ENCODE measurements around the gene HEPN1.

The HEPN1 gene

DNA sequence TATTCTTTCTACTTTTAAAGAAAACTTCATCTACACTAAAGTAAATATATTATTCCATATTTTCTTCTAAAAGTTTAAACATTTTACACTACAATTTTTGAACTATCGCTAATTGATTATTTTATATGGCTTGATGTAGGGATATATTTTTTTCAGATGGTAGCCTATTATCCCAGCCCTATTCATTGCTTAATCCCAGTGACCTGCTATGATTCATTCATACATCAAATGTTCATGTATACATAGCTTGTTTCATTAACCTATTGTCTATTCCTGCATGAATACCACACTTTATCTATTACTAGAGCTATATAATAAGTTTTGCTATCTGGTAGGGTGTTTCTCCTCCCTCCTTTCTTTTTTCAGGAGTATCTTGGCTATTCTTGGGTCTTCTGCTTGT is 16.4 kb upstream of the HEPN1 start:
- DNase-seq = no peak

DNA sequence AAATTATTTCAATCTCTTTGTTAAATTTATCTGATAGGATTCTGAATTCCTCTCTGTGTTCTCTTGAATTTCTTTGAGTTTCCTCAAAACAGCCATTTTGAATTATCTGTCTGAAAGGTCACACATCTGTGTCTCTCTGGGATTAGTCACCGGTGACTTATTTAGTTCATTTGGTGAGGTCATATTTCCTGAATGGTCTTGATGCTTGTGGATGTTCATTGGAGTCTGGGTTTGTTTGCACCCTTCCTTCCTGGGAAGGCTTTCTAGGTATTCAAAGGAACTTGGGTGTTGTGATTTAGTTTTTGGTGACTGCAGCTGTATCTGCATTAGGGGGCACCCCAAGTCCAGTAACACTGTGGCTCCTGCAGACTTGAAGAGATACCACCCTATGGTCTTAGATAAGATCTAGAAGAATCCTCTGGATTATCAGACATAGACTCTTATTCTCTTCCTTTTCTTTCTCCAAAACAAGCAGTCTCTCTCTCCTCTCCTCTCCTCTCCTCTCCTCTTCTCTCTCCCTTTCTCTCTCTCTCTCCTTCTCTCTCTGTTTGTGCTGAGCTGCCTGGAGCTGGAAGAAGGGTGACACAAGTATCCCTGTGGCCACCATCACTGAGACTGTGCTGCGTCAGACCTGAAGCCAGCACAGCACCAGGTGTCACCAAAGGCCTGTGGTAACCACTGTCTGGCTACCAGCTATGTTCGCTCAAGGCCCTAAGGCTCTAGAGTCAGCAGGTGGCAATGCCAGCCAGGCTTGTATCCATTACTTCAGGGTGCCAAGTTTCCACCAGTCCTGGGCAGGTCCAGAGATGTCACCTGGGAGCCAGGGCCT is 3.3 kb upstream of the HEPN1 start:
- no peak for DNase-seq

DNA sequence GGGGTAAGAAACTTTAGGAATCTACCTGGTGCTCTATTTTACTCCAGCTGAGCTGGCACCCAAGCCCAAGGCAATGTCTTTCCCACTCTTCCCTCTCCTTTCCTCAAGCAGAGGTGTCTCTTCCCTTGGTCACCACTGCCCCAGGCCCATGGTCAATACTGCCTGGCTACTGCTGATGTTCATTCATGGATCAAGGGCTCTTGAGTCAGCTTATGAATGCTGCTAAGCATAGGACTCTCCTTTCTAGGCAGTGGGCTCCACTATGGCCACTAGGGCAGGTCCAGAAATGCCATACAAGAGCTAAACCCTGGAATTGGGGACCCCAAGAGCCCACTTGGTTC is 2.7 kb upstream of the HEPN1 start:
- DNase-seq = no peak

DNA sequence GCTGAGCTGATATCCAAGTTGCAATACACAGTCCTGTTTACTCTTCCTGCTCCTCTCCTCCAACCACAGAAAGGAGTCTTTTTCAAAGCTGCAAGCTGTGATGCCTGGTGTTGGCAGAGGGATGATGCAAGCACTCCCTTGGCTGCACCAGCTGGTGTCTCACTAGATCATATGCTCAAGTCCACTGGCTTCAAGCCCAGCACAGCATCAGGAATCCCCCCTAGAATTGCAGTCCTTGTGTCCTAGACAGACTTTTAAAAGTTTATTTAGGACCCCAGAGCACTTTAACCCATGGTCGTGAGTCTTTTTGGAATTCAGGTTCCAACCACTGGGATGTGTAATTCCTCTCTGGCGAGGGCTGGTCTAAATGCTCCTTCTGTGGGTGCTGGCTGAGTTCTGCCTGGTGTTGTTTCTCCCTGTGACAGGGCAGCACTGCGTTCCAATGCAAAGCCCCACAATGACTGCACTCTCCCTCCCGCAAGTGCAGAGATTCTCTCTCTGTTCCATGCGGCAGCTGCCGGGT is 1.9 kb upstream of the HEPN1 start:
- DNase-seq = no peak

DNA sequence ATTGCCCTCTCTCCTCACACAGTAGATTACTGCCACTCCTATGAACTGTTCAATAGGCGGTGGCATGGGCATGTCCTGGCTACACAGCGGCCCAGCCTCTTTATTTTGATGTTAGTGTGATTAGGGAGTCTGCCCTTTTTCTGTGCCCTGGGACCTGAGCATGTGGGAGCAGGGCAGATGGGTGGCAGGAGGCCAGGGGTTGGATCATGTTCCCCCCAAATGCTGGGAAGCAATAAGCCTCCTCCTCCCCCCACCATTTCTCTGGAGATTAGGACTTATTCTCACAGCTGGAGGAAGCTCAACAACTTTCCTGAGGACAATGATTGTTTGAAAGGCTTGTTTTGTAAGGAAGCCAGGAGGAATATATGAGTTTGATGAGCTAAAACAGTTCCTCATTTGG is 848 bp downstream of the HEPN1 start:
- DNase-seq = no peak

DNA sequence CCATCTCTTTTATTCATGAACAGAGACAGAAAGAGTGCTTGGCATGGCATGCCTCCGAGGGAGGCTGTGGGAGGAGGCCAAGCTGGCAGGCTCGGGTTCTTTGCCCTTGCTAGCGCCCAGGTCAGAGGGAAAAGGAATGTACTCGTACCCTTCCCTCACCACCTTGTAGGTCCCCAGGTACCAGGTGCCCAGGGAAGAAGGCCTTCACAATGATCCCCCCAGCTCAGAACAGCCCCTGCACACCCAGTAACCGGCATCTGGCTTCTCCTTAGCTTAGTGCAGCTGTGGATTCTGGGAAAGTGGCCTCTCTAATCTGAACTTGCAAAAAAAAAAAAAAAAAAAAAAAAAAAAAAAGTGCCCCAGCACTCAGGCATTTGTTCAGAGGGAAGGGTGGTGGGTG is 1.3 kb downstream of the HEPN1 start:
- DNase-seq = no peak

DNA sequence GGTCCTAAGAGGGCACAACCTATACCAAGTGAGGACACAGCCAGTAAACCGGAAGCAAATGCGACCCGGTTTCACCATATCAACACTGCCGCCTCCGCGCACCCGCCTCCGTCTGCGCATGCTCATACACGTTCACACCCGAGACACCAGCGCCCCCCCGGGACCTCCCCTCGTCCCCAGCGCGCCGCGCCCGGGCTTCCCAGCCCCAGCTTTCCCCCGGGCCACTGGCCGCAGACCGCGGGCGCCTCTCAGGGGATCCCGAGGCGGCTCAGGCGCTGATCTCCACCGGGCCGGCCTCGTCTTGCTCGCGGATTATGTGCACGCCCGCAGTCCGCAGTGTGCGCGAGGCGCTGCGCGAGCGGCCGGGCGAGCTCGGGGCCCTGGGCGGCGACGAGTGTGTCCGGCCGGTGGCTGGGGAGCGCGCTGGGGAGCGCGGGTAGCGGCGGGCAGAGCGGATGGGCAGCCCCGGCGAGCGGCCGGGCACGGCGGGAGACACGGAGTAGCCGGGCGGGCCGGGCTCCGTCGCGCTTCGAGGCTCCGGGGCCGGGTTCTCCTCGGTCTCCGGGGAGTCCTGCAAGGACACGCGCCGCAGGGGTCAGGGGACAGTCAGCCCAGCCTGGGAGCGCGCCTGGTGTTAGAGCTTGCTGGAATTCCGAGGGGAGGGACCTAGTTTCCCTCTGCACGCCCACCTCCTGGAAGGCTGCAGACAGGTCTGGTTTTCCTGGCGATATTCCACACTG is 2.0 kb downstream of the HEPN1 start:
- no peak for DNase-seq

DNA sequence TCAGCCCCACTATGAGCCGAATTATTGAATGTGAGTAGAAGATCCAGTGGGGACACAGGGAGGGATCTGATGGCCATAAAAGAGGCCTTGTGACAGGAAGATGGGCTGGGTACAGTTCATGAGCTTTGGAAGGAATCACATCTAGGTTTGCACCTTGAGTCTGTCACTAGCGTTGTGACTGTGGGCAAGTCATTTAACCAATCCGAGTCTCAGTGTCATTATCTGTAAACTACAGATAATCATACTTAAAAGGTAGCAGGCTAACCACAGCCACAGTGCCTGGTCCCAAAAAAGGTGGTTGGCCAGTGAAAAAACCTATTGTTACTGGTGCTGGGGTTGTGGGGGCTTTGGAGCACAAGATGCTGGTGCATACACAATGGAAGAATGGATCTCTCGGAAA is 3.8 kb downstream of the HEPN1 start:
- DNase-seq = no peak

DNA sequence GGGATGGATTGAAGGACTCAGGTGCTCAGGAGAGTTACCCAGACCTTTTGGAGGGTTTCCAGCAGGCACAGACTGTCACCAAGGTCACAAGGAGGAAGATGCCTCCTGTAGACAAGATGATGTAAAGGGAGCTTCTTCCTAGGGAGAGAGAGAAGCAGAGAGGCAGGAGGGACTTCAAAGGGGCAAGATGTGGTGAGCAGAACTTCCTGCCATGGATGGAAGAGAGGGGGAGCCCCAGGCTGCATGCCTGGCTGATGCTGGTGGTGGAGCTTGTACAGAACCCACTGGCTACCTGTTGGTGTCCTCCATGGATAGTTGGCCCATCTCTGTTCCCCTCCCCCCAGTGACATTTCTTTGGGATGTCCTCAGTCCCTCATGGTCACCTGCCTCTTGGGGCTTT is 4.2 kb downstream of the HEPN1 start:
- DNase-seq = no peak

DNA sequence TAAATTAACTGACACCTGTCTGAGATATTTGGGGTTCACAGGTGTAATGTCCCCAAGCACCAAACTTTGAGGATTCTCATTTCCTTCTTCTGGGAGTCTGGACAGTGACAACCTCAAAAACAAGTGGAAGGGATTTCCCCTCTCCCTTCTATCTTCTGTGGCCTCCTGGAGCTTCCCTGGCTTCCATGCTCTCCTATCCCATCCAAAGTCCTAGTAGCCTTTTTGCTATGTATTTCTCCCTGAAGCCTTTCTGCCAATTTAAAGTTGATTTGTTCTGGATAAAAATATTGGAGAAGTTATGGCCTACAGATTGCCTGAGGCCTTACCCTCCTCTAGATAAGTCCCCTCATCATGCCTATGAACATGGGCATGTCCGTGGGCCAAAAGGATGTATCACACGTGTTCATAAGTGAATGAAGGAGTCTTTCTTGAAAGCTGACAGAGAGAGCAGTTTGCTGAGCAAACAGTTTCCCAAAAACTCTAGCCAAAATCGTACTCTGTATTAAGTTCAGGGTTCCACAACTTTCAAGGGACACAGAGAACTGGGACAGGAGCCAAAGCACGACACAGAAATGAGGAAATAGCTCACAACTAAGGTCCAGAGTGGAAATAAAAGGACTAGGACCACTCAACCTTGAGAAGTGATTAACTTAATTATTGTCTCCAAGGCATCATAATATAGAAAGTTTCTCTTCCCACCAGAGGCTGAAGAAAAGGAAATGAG is 10.1 kb downstream of the HEPN1 start:
- no peak for DNase-seq

DNA sequence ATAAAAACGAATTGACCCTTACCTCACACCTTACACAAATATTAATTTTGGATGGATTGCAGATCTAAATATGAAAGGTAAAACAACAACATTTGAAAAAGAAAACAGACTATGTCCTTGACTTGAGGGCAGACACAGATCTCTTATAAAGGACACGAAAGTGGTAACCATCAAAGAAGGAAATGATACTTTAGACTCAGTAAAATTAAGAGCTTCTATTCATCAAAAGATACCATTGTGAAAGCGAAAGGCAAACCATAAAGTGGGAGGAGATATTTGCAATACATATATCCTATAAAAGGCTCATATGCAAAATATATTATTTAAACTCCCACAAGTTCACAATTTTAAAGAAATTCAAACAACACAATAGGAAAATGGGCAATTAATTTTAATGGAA is 11.7 kb downstream of the HEPN1 start:
- DNase-seq = no peak

DNA sequence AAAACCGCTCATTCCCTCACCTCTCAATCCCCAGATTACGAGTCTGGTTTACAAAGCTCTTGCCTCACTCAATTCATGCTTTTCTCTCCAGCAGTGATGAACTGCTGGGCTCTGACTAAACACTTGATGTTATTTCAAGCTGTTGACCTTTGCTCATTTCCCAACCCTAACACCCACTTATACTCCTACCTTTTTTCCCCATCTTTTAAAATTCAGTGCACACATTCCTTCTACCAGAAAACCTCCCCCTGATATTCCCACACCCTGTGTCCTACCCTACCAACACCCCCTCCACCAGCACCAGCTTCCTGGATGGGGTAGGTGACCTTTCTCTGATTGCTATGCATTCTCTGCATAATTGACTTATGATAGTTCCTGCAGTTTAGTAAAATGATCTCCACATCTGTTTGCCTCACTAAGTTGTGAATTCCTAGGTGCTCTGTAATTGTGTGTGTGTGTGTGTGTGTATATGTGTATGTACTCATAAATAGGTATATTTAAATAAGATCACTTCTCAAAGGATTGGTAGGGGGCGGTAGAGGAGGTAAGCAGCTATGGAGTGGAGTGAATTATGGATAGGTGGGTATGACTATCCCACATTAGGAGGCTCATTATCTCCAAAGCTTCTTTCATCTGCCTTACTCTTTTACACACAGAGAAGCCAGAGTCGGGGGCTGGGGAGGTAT is 16.0 kb downstream of the HEPN1 start:
- no peak for DNase-seq

DNA sequence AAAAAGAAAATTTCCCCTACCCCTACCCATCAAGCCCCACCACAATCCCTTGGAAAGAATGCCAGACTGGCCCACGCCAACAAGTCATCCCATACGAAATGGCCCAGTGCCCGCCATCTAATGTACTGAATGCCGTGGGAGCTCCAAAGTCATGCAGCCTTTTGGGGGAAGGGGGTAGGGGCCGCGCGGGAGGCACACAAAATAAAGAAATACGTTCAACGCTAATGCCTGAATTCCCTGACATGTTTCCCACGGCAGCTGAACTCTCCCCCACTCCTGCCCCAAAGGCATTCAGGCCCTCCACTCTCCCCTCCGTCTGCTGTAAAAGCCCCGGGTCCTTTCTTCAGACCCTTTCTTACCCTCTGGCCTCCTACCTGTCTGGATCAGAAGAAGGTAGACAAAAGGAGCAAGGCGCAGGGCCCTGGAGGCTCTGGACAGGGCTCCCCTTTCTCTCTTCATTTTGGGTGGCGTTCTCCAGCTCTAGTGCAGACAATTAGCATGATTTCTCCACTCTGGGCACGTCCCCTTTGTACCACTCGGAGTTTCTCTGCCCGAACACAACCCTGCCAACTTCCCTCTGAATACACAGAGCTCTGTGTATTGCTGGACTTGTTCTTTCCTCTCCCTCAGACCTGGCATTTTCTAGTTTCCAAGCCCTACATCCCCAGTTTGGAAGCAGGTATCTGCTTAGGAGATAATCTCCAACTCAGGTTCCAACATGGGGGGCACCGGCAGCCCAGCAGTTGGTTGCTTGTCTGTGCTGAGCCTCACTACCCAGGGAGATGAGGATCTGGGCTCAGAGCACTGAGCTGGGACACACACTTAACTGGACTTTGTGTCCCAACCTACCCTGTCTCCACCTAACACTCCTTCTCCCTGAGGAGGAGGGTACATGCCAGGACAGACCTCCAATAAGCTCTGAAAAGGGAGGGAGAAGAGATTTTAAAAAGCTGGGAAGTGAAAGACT is 16.8 kb downstream of the HEPN1 start, which contains the start of gene HEPACAM:
Gene HEPACAM (minus strand): TSS at position 500 of the 967 bp plus-strand sequence. CDS start 41 bp downstream, at position 459.
- no peak for DNase-seq

DNA sequence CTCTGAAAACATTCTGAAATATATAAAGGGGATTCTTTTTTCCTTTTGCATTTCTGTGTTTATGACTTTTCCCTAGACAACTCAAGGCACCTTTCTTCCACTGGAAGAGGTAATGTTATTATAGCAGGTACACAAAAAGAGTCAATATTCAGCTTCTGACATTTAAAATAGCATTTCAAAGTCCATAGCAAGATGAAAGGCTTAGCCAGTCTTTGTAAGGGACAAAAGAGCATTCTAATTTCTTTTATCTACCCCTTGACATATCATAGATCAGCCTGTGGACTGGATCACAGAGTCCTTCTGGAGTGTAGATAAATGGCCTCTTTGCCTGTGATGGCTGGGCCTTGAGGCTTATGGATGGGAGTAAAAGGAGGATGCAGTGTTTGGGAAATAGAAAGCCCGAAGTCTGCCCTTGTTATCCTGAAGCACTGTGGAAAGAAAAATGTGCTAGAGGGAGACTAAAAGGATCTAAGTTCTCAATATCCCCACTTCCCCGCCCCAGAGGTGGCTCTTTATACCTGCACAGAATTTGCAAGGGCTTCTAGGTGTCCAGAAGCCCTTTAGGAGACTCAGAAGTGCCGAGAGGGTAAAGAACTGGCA is 18.4 kb downstream of the HEPN1 start:
- no peak for DNase-seq

DNA sequence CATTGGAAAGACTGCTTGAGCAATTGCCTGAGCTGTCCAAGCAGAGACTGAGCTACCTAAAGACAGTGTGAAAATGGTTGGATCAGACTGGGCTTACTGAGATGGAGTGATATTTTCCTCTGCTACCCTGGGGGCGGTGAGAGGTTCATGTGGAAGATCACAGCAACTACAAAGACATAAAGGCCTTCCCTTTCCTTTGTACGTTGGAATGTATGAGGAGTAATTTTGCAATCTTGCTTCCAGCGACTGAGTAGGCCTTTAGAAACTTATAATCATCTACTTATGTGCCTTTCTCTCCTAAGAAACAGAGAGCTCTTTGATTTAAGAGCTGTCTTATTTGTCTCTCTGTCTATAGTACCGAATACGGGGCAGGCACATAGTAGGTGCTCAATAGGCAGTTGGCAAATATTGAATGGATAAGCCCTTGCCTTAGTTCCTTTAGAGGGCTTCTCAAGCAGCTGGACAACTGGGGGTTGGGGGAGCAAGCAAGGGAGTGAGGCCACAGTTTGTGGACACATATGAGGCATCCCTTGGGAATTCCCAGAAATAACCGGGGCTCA is 19.2 kb downstream of the HEPN1 start:
- no peak for DNase-seq

DNA sequence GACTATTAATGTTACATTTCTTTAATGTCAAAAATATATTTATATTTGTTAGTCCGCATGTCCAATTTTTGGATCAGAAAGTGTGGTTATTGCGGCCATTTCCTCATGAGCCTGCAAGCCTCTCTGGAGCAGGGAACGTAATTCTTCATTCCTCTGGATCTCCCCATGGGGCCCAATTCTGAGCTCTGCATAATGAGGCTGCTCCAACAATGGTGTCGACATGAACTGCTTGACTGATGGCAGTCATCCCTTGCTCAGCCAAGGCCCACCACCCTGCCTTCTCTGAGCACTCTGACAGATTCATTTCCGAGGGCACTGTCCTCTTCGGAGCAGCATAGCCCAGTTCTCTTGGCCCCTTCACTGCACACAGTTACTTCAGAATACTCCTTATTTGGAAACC is 19.9 kb downstream of the HEPN1 start:
- DNase-seq = no peak

DNA sequence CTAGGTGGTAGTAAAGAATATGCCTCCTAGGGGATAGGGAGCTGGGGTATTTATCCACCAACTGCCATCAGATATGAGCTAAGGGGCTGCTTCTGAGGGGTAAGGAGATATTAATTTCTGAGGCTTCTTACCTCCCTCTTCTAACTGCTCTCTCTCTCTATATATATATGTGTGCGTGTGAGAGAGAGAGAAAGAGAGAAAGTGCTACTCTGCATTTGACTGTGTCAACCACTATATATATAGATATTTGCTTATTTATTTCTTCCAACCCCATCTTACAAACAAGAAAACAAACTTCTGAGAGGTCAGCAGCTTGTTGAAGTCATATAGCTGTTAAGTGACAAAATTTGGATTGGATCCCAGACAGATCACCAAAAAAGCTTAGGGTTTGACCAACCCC is 22.7 kb downstream of the HEPN1 start:
- no peak for DNase-seq

DNA sequence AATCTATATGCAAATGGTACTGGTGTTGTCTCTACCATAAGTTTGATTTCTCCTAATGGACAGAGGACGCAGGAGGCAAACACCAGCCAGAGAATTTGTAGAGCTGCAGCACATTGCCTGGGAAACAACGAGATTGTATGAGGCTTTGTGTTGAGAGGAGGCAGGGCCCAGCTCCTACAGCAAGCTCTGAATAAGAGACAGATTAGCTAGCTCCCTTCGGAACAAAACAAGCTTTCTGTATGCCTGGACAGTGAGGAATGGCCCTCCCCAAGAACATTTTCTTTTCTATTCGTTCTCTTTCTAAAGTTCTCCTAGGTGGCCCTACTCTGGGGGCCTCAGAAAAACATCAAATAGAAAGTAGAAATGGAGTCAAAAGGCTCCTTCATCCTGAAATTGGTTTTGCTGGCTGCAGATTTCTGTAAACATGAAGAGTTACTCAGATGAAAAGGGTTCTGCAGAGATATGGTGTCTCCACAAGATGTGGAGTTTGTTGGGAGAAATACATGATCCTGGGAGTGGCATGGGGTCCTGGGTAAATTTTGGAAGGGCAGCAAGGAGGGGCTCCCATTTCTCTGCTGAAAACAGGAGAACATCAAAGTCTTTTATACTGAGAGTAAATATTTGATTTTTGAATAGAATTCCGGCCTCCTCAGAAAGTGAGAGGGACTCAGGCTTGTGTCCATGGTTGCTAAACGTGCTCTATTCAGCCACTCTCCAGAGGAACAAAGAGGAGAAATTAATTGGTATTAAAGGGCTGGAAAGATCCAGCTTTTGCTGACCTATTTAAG is 23.6 kb downstream of the HEPN1 start:
- no peak for DNase-seq

DNA sequence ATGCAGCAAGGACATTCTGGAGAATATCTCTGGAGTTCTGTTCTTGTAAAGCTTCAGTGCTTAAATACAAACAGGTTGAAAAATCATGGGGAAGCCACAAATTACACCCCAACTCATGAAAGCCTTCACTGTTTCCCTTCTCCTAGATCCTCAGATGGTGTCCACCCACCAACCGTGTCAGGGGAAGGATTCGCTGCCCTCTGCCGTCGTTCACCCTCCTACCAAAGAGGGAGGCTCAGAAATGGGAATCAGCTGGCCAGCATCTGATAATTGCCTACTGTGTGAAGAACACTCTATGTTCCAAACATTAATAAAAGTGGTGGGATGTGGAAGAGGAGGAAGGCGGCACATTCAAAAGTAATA is 24.2 kb downstream of the HEPN1 start:
- no peak for DNase-seq

DNA sequence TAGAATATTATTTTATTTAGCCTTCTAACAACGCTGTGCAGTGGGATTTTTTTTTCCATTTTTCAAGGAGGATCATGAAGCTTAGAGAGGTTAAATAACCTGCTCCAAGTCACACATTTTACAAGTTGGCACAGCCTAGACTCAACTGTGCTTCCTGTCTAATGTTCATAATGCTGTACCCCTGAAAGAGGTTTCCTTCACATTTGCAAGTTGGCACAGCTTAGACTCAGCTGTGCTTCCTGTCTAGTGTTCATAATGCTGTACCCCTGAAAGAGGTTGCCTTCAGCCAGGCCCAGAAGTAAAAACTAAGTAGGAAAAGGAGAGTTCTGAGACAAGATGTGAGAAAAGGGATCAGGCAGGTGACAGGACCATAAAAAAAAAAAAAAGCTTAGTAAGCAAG is 24.7 kb downstream of the HEPN1 start:
- DNase-seq = no peak

All from NCI-H2029 treated with DMSO at 0.1 percent for 48 hours (cell line).